SK-N-SH (cell line): ENCODE data around the gene NOSTRIN. TPM values are rescaled to one million over a fixed set of nuclear protein-coding genes. Genes with fewer than 3 reads are reported as not detected.
"Not testable (repeated sequence)": the region's sequence is repeated elsewhere in the genome, so short reads cannot be mapped to it uniquely, and the experiment has no call there.

Experiments
- CTCF ChIA-PET: fragments of 300-600, 350-600 bp; formaldehyde crosslinking; extraction: SDS; loops from one replicate; lab custom pipeline; 2021; lab: Yijun Ruan, JAX
- POLR2A ChIA-PET: fragments of 350-600 bp; sonication (Branson Sonifier 250); formaldehyde crosslinking; extraction: SDS; loops from one replicate; lab custom pipeline; 2020; ENCODE audit warnings: antibody characterized with exemption, inconsistent platforms; lab: Yijun Ruan, JAX
- DNase-seq: peaks from one replicate; pipeline ENCODE4 v3.0.0; 2012
- H2AFZ ChIP-seq: fragments of 200-600 bp; sonication (generic); 2 replicates; pipeline ENCODE4 v1.8.1; 2016; ENCODE audit warnings: antibody characterized with exemption, mild to moderate bottlenecking, low read depth
- H3F3A ChIP-seq: fragments of 200-600 bp; sonication (generic); replicated peaks from 2 replicates; pipeline ENCODE3; 2016; ENCODE audit warnings: antibody characterized with exemption, mild to moderate bottlenecking; ENCODE audit not compliant: insufficient read depth
- H3K27ac ChIP-seq, 2 experiments: fragments of 200-500 bp in 1 of 2; fragments of 200-600 bp in 1 of 2; sonication (Bioruptor generic) in 1 of 2; sonication (generic), shearing (Covaris generic) in 1 of 2; 2 replicates each; pipeline versions ENCODE4 v1.5.1 to v1.6.1; 2014 to 2016; ENCODE audit warnings: low read depth in 2 of 2, inconsistent platforms in 1 of 2, low read length in 1 of 2, mild to moderate bottlenecking in 1 of 2, mixed read lengths in 1 of 2
- H3K27me3 ChIP-seq: fragments of 200-600 bp; sonication (generic), shearing (Covaris generic); 2 replicates; pipeline ENCODE4 v1.6.1; 2016; ENCODE audit warnings: mixed run types; ENCODE audit not compliant: insufficient read depth
- H3K36me3 ChIP-seq, 2 experiments: fragments of 200-500 bp in 1 of 2; fragments of 200-600 bp in 1 of 2; sonication (Bioruptor generic) in 1 of 2; sonication (generic) in 1 of 2; replicated peaks in 1 of 2; 2 replicates each; pipeline versions ENCODE3 to v1.5.1; 2014 to 2016; ENCODE audit warnings: low read length in 1 of 2, mild to moderate bottlenecking in 1 of 2; ENCODE audit not compliant: insufficient read depth in 2 of 2, control insufficient read depth in 1 of 2
- H3K4me1 ChIP-seq, 2 experiments: fragments of 200-500 bp in 1 of 2; fragments of 200-600 bp in 1 of 2; sonication (Bioruptor generic) in 1 of 2; sonication (generic), shearing (Covaris generic) in 1 of 2; 2 replicates each; pipeline versions ENCODE4 v1.5.1 to v1.6.1; 2014 to 2016; ENCODE audit warnings: low read depth in 1 of 2, low read length in 1 of 2, mixed run types in 1 of 2; ENCODE audit not compliant: insufficient read depth in 2 of 2, control insufficient read depth in 1 of 2
- H3K4me2 ChIP-seq: fragments of 200-600 bp; sonication (generic), shearing (Covaris generic); 2 replicates; pipeline ENCODE4 v1.6.1; 2017; ENCODE audit warnings: mixed run types
- H3K4me3 ChIP-seq, 2 experiments: fragments of 200-500 bp in 1 of 2; fragments of 200-600 bp in 1 of 2; sonication (Bioruptor generic) in 1 of 2; sonication (generic), shearing (Covaris generic) in 1 of 2; 2 replicates each; pipeline versions ENCODE4 v1.5.1 to v1.8.1; 2014 to 2016; ENCODE audit warnings: low read depth in 2 of 2, inconsistent platforms in 1 of 2, low read length in 1 of 2, mild to moderate bottlenecking in 1 of 2, mixed read lengths in 1 of 2, moderate library complexity in 1 of 2
- H3K79me2 ChIP-seq: fragments of 200-600 bp; sonication (generic); 2 replicates; pipeline ENCODE4 v1.8.1; 2017; ENCODE audit warnings: mild to moderate bottlenecking; ENCODE audit not compliant: insufficient read depth
- H3K9ac ChIP-seq: fragments of 200-600 bp; sonication (generic); 2 replicates; pipeline ENCODE4 v1.6.1; 2017; ENCODE audit warnings: mixed run types
- H3K9me2 ChIP-seq: fragments of 200-600 bp; sonication (generic); 2 replicates; pipeline ENCODE4 v1.6.1; 2017; ENCODE audit warnings: mixed run types
- H3K9me3 ChIP-seq: fragments of 200-600 bp; sonication (generic); 2 replicates; pipeline ENCODE4 v1.6.1; 2017; ENCODE audit warnings: mixed run types, mild to moderate bottlenecking, moderate library complexity
- H4K20me1 ChIP-seq: fragments of 200-600 bp; sonication (generic); 2 replicates; pipeline ENCODE4 v1.6.1; 2017; ENCODE audit warnings: mild to moderate bottlenecking, mixed run types; ENCODE audit not compliant: insufficient read depth
- CHD2 ChIP-seq: fragments of 150-350 bp; IDR thresholded peaks from 2 replicates; pipeline ENCODE4 v1.6.1; 2018; ENCODE audit warnings: low read length; ENCODE audit not compliant: partially characterized antibody
- CTCF ChIP-seq: fragments of 200-600 bp; sonication (generic); IDR thresholded peaks from 2 replicates; pipeline ENCODE4 v1.6.1; 2017; ENCODE audit warnings: antibody characterized with exemption, mild to moderate bottlenecking, moderate library complexity
- FOSL2 ChIP-seq: IDR thresholded peaks from 2 replicates; pipeline ENCODE4 v1.4.0; 2012; ENCODE audit warnings: low read depth, mild to moderate bottlenecking, moderate library complexity, borderline replicate concordance
- FOXJ3 ChIP-seq: sonication (generic); formaldehyde crosslinking; IDR thresholded peaks from 2 replicates; pipeline ENCODE4 v1.5.1; 2020; ENCODE audit warnings: mild to moderate bottlenecking, missing genetic modification reagents
- FOXM1 ChIP-seq: IDR thresholded peaks from 2 replicates; pipeline ENCODE4 v1.4.0; 2012; ENCODE audit warnings: low read depth, mild to moderate bottlenecking
- IRF3 ChIP-seq: fragments of 150-350 bp; IDR thresholded peaks from 2 replicates; pipeline ENCODE4 v1.6.1; 2016; ENCODE audit warnings: mild to moderate bottlenecking, low read depth, low read length
- JUND ChIP-seq: IDR thresholded peaks from 2 replicates; pipeline ENCODE4 v1.4.0; 2012
- MXI1 ChIP-seq: IDR thresholded peaks from 2 replicates; pipeline ENCODE4 v1.6.1; 2012; ENCODE audit warnings: mild to moderate bottlenecking, low read depth, low read length, improper control_type of control experiment
- PBX3 ChIP-seq: IDR thresholded peaks from 2 replicates; pipeline ENCODE4; 2012
- POLR2AphosphoS5 ChIP-seq: IDR thresholded peaks from 2 replicates; pipeline ENCODE4 v1.6.1; 2012; ENCODE audit warnings: low read depth, low read length
- RAD21 ChIP-seq: IDR thresholded peaks from 2 replicates; pipeline ENCODE4 v1.6.1; 2012; ENCODE audit warnings: mild to moderate bottlenecking, low read length
- REST ChIP-seq: IDR thresholded peaks from 2 replicates; pipeline ENCODE4 v1.6.1; 2012; ENCODE audit warnings: mild to moderate bottlenecking, low read depth, low read length, moderate library complexity
- RXRA ChIP-seq: IDR thresholded peaks from 2 replicates; pipeline ENCODE4 v1.4.0; 2012; ENCODE audit warnings: low read depth, mild to moderate bottlenecking, borderline replicate concordance
- TAF1 ChIP-seq: IDR thresholded peaks from 2 replicates; pipeline ENCODE4 v1.6.1; 2012; ENCODE audit warnings: low read depth, mild to moderate bottlenecking, low read length, moderate library complexity, borderline replicate concordance
- USF1 ChIP-seq: IDR thresholded peaks from 2 replicates; pipeline ENCODE4 v1.4.0; 2012; ENCODE audit warnings: low read depth, borderline replicate concordance
- ZBTB33 ChIP-seq: IDR thresholded peaks from 2 replicates; pipeline ENCODE4 v1.4.0; 2012; ENCODE audit warnings: low read depth, borderline replicate concordance
- WGBS: methylation state at CpG from one replicate; pipeline ENCODE4 v1.1.6; 2017; ENCODE audit warnings: low lambda C conversion rate; 5-methylcytosine and 5-hydroxymethylcytosine counted together
- polyA plus RNA-seq, 3 experiments: library from polyadenylated mRNA; depleted of rRNA; stranded (reverse); fragments of >200 nt; gene quantifications; 2 replicates each; pipeline ENCODE4 v1.2.3, GENCODE V29; 2012

NOSTRIN gene
- polyA plus RNA-seq, 1 of the 3 experiments (the other 2 are of a cell fraction): not detected

GRCh38 chr2:168790226-168790902 is 12.1 kb upstream of the NOSTRIN start:
- WGBS: 60% methylated on average over 5 of the region's 5 CpGs
- no peaks in the 10 kb centered on the region for H4K20me1 ChIP-seq
- no peak for TF ChIP-seq RAD21
- no peak for TF ChIP-seq FOSL2
- TF ChIP-seq IRF3: no peak
- TF ChIP-seq FOXJ3 (CRISPR knock-in tag): no peak
- no peak for TF ChIP-seq USF1
- TF ChIP-seq CTCF: no peak
- TF ChIP-seq REST: no peak
- TF ChIP-seq ZBTB33: no peak
- TF ChIP-seq FOXM1: no peak
- no peak for TF ChIP-seq RXRA
- no peak for TF ChIP-seq CHD2
- TF ChIP-seq MXI1: no peak
- TF ChIP-seq JUND: no peak
- TF ChIP-seq TAF1: no peak
- TF ChIP-seq POLR2AphosphoS5: no peak
- TF ChIP-seq PBX3: no peak
- TF ChIP-seq, all 33 proteins: peak for 0
- Histone ChIP-seq H3K9me2 (no peaks in the 10 kb centered on the region), H3K27ac (no peak overlapping the region), H3K9ac (no peak overlapping the region), H3K4me2 (no peak overlapping the region), H2AFZ (no peak overlapping the region), H3K4me1 (no peaks in the 10 kb centered on the region), H3K36me3 (no peaks in the 10 kb centered on the region), H3K4me3 (no peak overlapping the region), H3K27me3 (no peaks in the 10 kb centered on the region), H3K9me3 (no peaks in the 10 kb centered on the region), H3K79me2 (no peaks in the 10 kb centered on the region), H3F3A (no peaks in the 10 kb centered on the region)
- DNase-seq: no peak
- ChIA-PET POLR2A (no interaction called here), CTCF (no interaction called here)

GRCh38 chr2:168791140-168791539 is 11.3 kb upstream of the NOSTRIN start:
- H3K36me3 ChIP-seq, H3K4me1 ChIP-seq, CTCF ChIA-PET, H3K4me2 ChIP-seq, H3K4me3 ChIP-seq, H3K9me2 ChIP-seq, H4K20me1 ChIP-seq, H3K27me3 ChIP-seq, H2AFZ ChIP-seq, H3K9ac ChIP-seq, H3K27ac ChIP-seq, H3F3A ChIP-seq, H3K9me3 ChIP-seq, DNase-seq, H3K79me2 ChIP-seq, POLR2A ChIA-PET: not testable (repeated sequence)
- WGBS: 64% methylated on average over 2 of the region's 2 CpGs
